A673 (cell line): ENCODE results near the gene RABGAP1L. TPM values are rescaled to one million over a fixed set of nuclear protein-coding genes. Genes with fewer than 3 reads are reported as not detected.

ENCODE experiments used
- BruUV-seq: library from RNA; stranded (reverse); fragments of 400-500 nt; replicated peaks from 2 replicates; lab custom pipeline; 2021; lab: Mats Ljungman, UMichigan
- CTCF ChIA-PET: fragments of 300-600 bp; sonication (Branson Sonifier 250); formaldehyde crosslinking; loops from one replicate; lab custom pipeline; 2022; ENCODE audit warnings: antibody characterized with exemption; lab: Charles Lee
- POLR2A ChIA-PET: fragments of 300-600 bp; sonication (Branson Sonifier 250); formaldehyde crosslinking; loops from one replicate; lab custom pipeline; 2022; ENCODE audit warnings: antibody characterized with exemption; ENCODE audit not compliant: low non-redundant PET; lab: Charles Lee
- DNase-seq: peaks from one replicate; pipeline ENCODE4 v3.0.0-alpha.2; 2015; ENCODE audit warnings: low spot score
- H3K27ac ChIP-seq: fragments of 200-600 bp; sonication (generic); 2 replicates; pipeline ENCODE4 v1.5.1; 2016; ENCODE audit warnings: mixed run types, low read depth, mild to moderate bottlenecking, mixed read lengths, antibody characterized with exemption, low read length; ENCODE audit not compliant: poor library complexity, severe bottlenecking
- H3K27me3 ChIP-seq: fragments of 200-600 bp; sonication (generic); replicated peaks from 2 replicates; pipeline ENCODE4 v1.6.1; 2017; ENCODE audit warnings: mixed run types, low read depth, mild to moderate bottlenecking, mixed read lengths, antibody characterized with exemption, low read length; ENCODE audit not compliant: insufficient read depth, poor library complexity
- H3K36me3 ChIP-seq: fragments of 200-600 bp; sonication (generic); 2 replicates; pipeline ENCODE4 v1.6.1; 2016; ENCODE audit warnings: mixed run types, mild to moderate bottlenecking, mixed read lengths, antibody characterized with exemption, low read length; ENCODE audit not compliant: insufficient read depth, poor library complexity, severe bottlenecking
- H3K4me1 ChIP-seq: fragments of 200-600 bp; sonication (generic); 2 replicates; pipeline ENCODE4 v1.6.1; 2017; ENCODE audit warnings: mixed run types, mild to moderate bottlenecking, mixed read lengths, antibody characterized with exemption, low read length; ENCODE audit not compliant: insufficient read depth, poor library complexity, severe bottlenecking
- H3K4me3 ChIP-seq: fragments of 200-600 bp; sonication (generic); 2 replicates; pipeline ENCODE4 v1.5.1; 2016; ENCODE audit warnings: low read depth, mixed run types, mild to moderate bottlenecking, mixed read lengths, low read length; ENCODE audit not compliant: poor library complexity, severe bottlenecking
- H3K9me3 ChIP-seq: fragments of 200-600 bp; sonication (generic); 2 replicates; pipeline ENCODE4 v1.6.1; 2016; ENCODE audit warnings: mixed run types, low read depth, mild to moderate bottlenecking, mixed read lengths, antibody characterized with exemption, low read length; ENCODE audit not compliant: poor library complexity, severe bottlenecking
- EZH2 ChIP-seq: fragments of 200-600 bp; sonication (generic); IDR thresholded peaks from 2 replicates; pipeline ENCODE4 v1.6.1; 2017; ENCODE audit warnings: borderline replicate concordance, low read depth, mild to moderate bottlenecking, mixed read lengths, antibody characterized with exemption, low read length; ENCODE audit not compliant: poor library complexity, severe bottlenecking
- intact Hi-C: fragments of 100-400 bp; cut with micrococcal nuclease; formaldehyde crosslinking; loops from one replicate; pipeline ENCODE4 v1.10.0; 2022; ENCODE audit not compliant: unreplicated experiment
- total RNA-seq: library from RNA; stranded (reverse); gene quantifications from 2 replicates; pipeline ENCODE4 v1.2.3, GENCODE V29; 2021
- TF ChIP-seq, protein P1 (sequence below): fragments of 300-800, 200-600 bp; sonication (generic); conservative IDR thresholded peaks from 2 replicates; pipeline ENCODE4 v1.5.1; 2017; ENCODE audit warnings: low read depth, mild to moderate bottlenecking, antibody characterized with exemption, low read length, moderate library complexity, mixed read lengths

The RABGAP1L gene
- total RNA-seq, 1 experiment from 2014 or later = 19.3 TPM

DNA sequence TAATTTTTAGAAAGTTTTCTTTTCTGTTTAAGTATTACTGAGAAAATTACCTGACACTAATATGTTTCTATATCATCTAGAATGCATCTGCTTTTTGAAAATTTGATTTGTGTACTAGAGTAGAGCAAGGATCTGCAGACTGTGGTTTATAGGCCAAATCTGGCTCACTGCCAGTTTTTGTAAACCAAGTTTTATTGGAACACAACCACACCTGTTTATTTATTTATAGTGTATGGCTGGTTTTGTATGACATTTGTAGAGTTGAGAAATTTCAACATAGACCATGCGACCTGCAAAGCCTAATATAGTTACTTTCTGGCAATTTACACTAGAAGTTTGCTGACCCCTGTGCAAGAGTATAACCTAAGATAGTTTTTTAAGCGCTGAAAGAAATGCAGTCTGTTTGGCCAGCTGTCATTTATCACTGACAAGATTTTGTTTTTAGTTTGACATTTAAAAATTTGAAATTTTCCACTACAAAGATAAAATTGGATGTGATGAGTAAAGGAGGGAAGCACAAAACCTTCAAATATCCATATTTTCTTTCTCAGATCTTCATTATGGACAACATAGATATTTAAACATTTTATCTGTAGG is 804.3 kb downstream of the RABGAP1L start:
- TF ChIP-seq, protein P1, sequence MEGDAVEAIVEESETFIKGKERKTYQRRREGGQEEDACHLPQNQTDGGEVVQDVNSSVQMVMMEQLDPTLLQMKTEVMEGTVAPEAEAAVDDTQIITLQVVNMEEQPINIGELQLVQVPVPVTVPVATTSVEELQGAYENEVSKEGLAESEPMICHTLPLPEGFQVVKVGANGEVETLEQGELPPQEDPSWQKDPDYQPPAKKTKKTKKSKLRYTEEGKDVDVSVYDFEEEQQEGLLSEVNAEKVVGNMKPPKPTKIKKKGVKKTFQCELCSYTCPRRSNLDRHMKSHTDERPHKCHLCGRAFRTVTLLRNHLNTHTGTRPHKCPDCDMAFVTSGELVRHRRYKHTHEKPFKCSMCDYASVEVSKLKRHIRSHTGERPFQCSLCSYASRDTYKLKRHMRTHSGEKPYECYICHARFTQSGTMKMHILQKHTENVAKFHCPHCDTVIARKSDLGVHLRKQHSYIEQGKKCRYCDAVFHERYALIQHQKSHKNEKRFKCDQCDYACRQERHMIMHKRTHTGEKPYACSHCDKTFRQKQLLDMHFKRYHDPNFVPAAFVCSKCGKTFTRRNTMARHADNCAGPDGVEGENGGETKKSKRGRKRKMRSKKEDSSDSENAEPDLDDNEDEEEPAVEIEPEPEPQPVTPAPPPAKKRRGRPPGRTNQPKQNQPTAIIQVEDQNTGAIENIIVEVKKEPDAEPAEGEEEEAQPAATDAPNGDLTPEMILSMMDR = no peak
- no peak for TF ChIP-seq EZH2
- Histone ChIP-seq H3K27me3 (no peaks in the 10 kb centered on the region), H3K4me3 (no peak overlapping the region), H3K36me3 (no peaks in the 10 kb centered on the region), H3K4me1 (no peaks in the 10 kb centered on the region), H3K9me3 (no peaks in the 10 kb centered on the region), H3K27ac (no peak overlapping the region)
- POLR2A ChIA-PET = no interaction called here
- CTCF ChIA-PET = interaction anchor here (0.7 kb wide), 1 partner anchor 66 kb away, joined by 3 read pairs; no protein-coding TSS in a partner anchor
- DNase-seq = no peak
- intact Hi-C loops = no loop called here
- no TSS peak for BruUV-seq

GRCh38 chr1:174964261-174964971 is 805.1 kb downstream of the RABGAP1L start:
- BruUV-seq = no TSS peak
- ChIA-PET POLR2A (no interaction called here), CTCF (no interaction called here)
- Histone ChIP-seq H3K4me1 (no peaks in the 10 kb centered on the region), H3K27ac (no peak overlapping the region), H3K36me3 (no peaks in the 10 kb centered on the region), H3K27me3 (no peaks in the 10 kb centered on the region), H3K9me3 (no peaks in the 10 kb centered on the region), H3K4me3 (no peak overlapping the region)
- intact Hi-C loops = no loop called here
- no peak for DNase-seq
- TF ChIP-seq, protein P1 = no peak
- no peak for TF ChIP-seq EZH2

GRCh38 chr1:174964972-174965361 is 805.6 kb downstream of the RABGAP1L start:
- TF ChIP-seq, protein P1 = no peak
- TF ChIP-seq EZH2 = no peak
- BruUV-seq = no TSS peak
- intact Hi-C loops = no loop called here
- ChIA-PET CTCF (no interaction called here), POLR2A (no interaction called here)
- Histone ChIP-seq H3K4me1 (no peaks in the 10 kb centered on the region), H3K9me3 (no peaks in the 10 kb centered on the region), H3K4me3 (no peak overlapping the region), H3K27ac (no peak overlapping the region), H3K27me3 (no peaks in the 10 kb centered on the region), H3K36me3 (no peaks in the 10 kb centered on the region)
- no peak for DNase-seq
